ENCODE results near the gene THOC7.

- no peak for TF ChIP-seq GABPB1 (CRISPR knock-in tag; IDR thresholded peaks at IDR 0.05)
- TF ChIP-seq CTCF (IDR thresholded peaks at IDR 0.05), result no peak
- TF ChIP-seq ZNF317 (CRISPR knock-in tag; IDR thresholded peaks at IDR 0.05; ENCODE audit: borderline replicate concordance, low read depth), result no peak
- TF ChIP-seq ATF1 (CRISPR knock-in tag; IDR thresholded peaks at IDR 0.05), result no peak
These were observed 45.2 kb upstream of the THOC7 start for GRCh38 chr3:63908776-63909175.
